Stimulated activated naive B cell treated with anti-CD40 and anti-IgM and Interleukin-4, amounts not matched to agents 10 μg/mL and 1 μg/mL and 100 μg/mL, for 72 hours (primary cell): ENCODE results near the gene SCNN1G.
A peak's percentile ranks its signal among the peaks of the same experiment; 100 is the strongest.
"Not testable (repeated sequence)": the region's sequence is repeated elsewhere in the genome, so short reads cannot be mapped to it uniquely, and the experiment has no call there.

Experiments used
- ATAC-seq, 2 donors: fragments of 150-1000 bp; cut with Tn5 transposase; replicated peaks; 2 replicates each; pipeline ENCODE4 v1.10.0; 2021; ENCODE audit warnings: moderate library complexity in 1 of 2
- DNase-seq: peaks from one replicate; pipeline ENCODE4 v3.0.0; 2021
- H3K27ac Mint-ChIP-seq: one replicate; pipeline ENCODE4 v1.8.0; 2022; ENCODE audit warnings: mild to moderate bottlenecking, mixed read lengths
- H3K27me3 Mint-ChIP-seq, 2 donors: one replicate each; pipeline ENCODE4 v1.8.0; 2022; ENCODE audit warnings: mixed read lengths in 2 of 2
- H3K36me3 Mint-ChIP-seq, 2 donors: one replicate each; pipeline ENCODE4 v1.8.0; 2022; ENCODE audit warnings: mixed read lengths in 2 of 2, mild to moderate bottlenecking in 1 of 2
- H3K4me1 Mint-ChIP-seq, 2 donors: one replicate each; pipeline ENCODE4 v1.8.0; 2022; ENCODE audit warnings: mixed read lengths in 2 of 2, mild to moderate bottlenecking in 1 of 2
- H3K4me3 Mint-ChIP-seq, 2 donors: one replicate each; pipeline ENCODE4 v1.8.0; 2022; ENCODE audit warnings: mild to moderate bottlenecking in 2 of 2, mixed read lengths in 2 of 2, moderate library complexity in 1 of 2
- H3K9me3 Mint-ChIP-seq, 2 donors: one replicate each; pipeline ENCODE4 v1.8.0; 2022; ENCODE audit warnings: mixed read lengths in 2 of 2, mild to moderate bottlenecking in 1 of 2

SCNN1G gene

GRCh38 chr16:23229714-23230113 is 47.2 kb downstream of the SCNN1G start:
- no peaks in the 10 kb centered on the region for H3K36me3 Mint-ChIP-seq
- peaks cover 11 to 13% of the 10 kb centered on the region in 2 donors for H3K27me3 Mint-ChIP-seq
- ATAC-seq (no peak), DNase-seq (no peak)
- H3K4me1 Mint-ChIP-seq: no peaks in the 10 kb centered on the region
- H3K27ac Mint-ChIP-seq: no peak overlapping the region
- no peak overlapping the region for H3K4me3 Mint-ChIP-seq
- peaks cover 8% of the 10 kb centered on the region in 2 donors for H3K9me3 Mint-ChIP-seq

DNA sequence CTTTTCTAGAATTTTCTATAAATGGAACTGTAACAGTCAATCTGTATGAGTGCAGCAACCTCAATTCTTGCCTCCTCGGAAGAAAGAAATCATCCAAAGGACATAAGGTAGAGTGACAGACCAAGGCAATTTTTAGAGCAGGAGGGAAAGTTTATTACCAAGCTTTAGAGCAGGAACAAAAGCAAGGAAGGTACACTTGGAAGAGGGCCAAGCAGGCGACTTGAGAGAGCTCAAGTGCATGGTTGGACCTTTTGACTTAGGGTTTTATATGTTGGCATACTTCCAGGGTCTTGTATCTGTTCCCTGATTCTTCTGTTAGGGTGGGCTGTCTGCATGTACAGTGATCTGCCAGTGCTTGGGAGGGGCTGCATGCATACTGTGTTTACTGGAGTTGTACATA is 50.3 kb downstream of the SCNN1G start:
- no peak overlapping the region for H3K4me3 Mint-ChIP-seq

GRCh38 chr16:23235176-23235575 is 52.6 kb downstream of the SCNN1G start:
- no peaks in the 10 kb centered on the region for H3K36me3 Mint-ChIP-seq
- DNase-seq (no peak), ATAC-seq (no peak)
- H3K27ac Mint-ChIP-seq: no peak overlapping the region
- no peak overlapping the region for H3K4me3 Mint-ChIP-seq
- no peaks in the 10 kb centered on the region for H3K4me1 Mint-ChIP-seq
- H3K9me3 Mint-ChIP-seq: no peaks in the 10 kb centered on the region
- H3K27me3 Mint-ChIP-seq: peaks cover 15 to 20% of the 10 kb centered on the region in 2 donors

More for the DNA sequence above, 50.3 kb downstream of the SCNN1G start:
- H3K27me3 Mint-ChIP-seq: peaks cover 15 to 17% of the 10 kb centered on the region in 2 donors
- DNase-seq (no peak), ATAC-seq (no peak)
- no peak overlapping the region for H3K27ac Mint-ChIP-seq
- no peaks in the 10 kb centered on the region for H3K36me3 Mint-ChIP-seq
- peaks cover 2 to 4% of the 10 kb centered on the region in 2 donors for H3K9me3 Mint-ChIP-seq
- no peaks in the 10 kb centered on the region for H3K4me1 Mint-ChIP-seq

- no peak for DNase-seq
- no peak for ATAC-seq
- H3K4me1 Mint-ChIP-seq: no peaks in the 10 kb centered on the region
- no peaks in the 10 kb centered on the region for H3K9me3 Mint-ChIP-seq
- H3K4me3 Mint-ChIP-seq: no peak overlapping the region
- H3K36me3 Mint-ChIP-seq: no peaks in the 10 kb centered on the region
- H3K27ac Mint-ChIP-seq: no peak overlapping the region
- H3K27me3 Mint-ChIP-seq: peaks cover 17 to 25% of the 10 kb centered on the region in 2 donors
Observed at GRCh38 chr16:23236983-23237382, 54.4 kb downstream of the SCNN1G start.

- Mint-ChIP-seq H3K36me3 (no peaks in the 10 kb centered on the region), H3K27me3 (peaks cover 22 to 25% of the 10 kb centered on the region in 2 donors), H3K4me1 (no peaks in the 10 kb centered on the region), H3K4me3 (no peak overlapping the region), H3K27ac (no peak overlapping the region), H3K9me3 (peaks cover 0 to 13% of the 10 kb centered on the region in 2 donors)
- DNase-seq (no peak), ATAC-seq (no peak)
Observed at GRCh38 chr16:23240994-23241393, 58.4 kb downstream of the SCNN1G start.

DNA sequence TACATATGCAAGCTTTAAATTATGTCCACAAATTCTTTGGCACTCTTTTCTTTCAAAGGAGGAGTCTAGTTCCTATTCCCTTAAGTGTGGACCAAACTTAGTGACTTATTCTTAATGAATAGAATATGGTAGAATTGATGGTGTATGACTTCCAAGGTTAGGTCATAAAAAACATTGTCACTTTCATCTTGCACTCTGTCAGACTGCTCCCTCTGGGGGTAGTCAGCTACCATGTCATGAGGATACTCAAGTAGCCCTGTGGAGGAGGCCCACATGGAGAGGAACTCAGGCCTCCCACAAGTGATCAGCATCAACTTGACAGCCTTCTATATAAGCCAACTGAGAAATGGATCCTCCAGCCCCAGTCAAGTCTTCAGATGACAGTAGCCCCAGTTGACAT is 61.6 kb downstream of the SCNN1G start:
- H3K9me3 Mint-ChIP-seq: peaks cover 0 to 13% of the 10 kb centered on the region in 2 donors
- ATAC-seq (no peak), DNase-seq (no peak)
- H3K4me1 Mint-ChIP-seq: no peaks in the 10 kb centered on the region
- H3K27ac Mint-ChIP-seq: no peak overlapping the region
- H3K4me3 Mint-ChIP-seq: no peak overlapping the region
- peaks cover 8 to 19% of the 10 kb centered on the region in 2 donors for H3K27me3 Mint-ChIP-seq
- H3K36me3 Mint-ChIP-seq: no peaks in the 10 kb centered on the region

GRCh38 chr16:23245268-23245667 is 62.7 kb downstream of the SCNN1G start:
- Mint-ChIP-seq H3K4me1 (no peaks in the 10 kb centered on the region), H3K9me3 (peaks cover 5 to 17% of the 10 kb centered on the region in 2 donors), H3K36me3 (no peaks in the 10 kb centered on the region), H3K4me3 (no peak overlapping the region), H3K27me3 (peaks cover 8 to 15% of the 10 kb centered on the region in 2 donors), H3K27ac (no peak overlapping the region)
- ATAC-seq (no peak), DNase-seq (no peak)

DNA sequence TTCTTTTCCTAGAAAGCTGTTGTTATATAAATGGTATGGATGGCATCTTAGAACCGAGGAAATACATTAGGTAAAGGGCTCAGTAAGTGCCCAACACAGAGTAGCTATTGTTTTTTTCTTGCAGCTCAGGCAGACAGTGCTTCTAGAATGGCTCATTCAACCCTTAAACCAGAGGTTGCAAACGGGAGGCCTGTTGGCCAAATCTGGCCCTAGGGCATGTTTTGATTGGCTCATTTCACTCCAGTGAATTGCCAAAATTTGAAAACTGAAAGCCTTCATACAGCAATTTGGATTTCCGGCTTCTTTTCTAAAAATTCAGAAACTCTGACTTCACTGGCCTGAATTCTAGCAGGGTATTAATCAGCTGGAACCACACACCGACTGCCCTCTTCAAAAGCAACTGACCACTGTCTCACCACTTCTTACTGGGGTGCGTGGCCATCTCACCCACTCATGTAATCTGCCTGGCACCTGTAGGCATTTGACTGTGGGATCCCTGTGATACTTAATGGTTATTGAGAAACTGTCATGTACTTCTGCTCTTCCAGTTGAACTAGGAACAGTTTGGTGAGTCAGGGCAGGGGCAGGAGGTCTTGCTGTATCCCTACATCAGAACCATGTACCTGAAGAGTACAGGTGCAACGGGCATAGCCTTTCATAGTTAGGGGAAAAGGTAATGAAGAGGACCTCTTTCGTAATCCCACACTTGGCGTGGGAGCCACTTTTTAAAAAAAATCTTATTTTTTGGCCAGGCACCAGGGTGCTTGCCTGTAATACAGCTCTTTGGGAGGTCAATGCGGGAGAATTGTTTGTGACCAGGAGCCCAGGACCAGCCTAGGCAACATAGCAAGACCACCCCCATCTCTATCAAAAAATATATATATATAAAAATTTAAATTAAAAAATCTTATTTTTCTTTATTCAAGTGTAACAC is 66.0 kb downstream of the SCNN1G start:
- Mint-ChIP-seq H3K4me1 (no peaks in the 10 kb centered on the region), H3K9me3 (peaks cover 10 to 21% of the 10 kb centered on the region in 2 donors)

DNA sequence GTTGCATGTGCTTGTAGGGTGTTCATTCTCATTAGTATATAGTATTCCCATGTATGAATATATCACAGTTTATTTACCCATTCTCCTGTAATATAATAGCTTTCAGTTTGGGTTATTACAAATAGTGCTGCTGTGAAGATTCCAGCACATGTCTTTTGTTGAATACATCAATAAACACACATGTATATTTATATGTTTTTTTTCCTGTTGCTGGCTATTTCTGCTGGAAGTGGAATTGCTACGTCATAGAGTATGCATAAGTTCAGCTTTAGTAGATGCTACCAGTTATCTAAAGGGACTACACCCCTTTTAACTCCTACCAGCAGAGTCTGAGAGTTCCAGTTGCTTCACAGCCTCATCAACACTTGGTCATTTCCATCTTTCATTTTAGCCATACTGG is 67.3 kb downstream of the SCNN1G start:
- H3K27me3 Mint-ChIP-seq: peaks cover 11 to 14% of the 10 kb centered on the region in 2 donors
- ATAC-seq: no peak

More for the DNA sequence above, 66.0 kb downstream of the SCNN1G start:
- Mint-ChIP-seq H3K27ac (no peak overlapping the region), H3K27me3 (peaks cover 11 to 14% of the 10 kb centered on the region in 2 donors), H3K4me3 (no peak overlapping the region), H3K36me3 (no peaks in the 10 kb centered on the region)
- no peak for DNase-seq
- no peak for ATAC-seq

GRCh38 chr16:23252310-23252709 is 69.8 kb downstream of the SCNN1G start:
- H3K27ac Mint-ChIP-seq: no peak overlapping the region
- peaks cover 10% of the 10 kb centered on the region in 2 donors for H3K9me3 Mint-ChIP-seq
- H3K27me3 Mint-ChIP-seq: peaks cover 11 to 22% of the 10 kb centered on the region in 2 donors
- DNase-seq: no peak
- H3K4me1 Mint-ChIP-seq: no peaks in the 10 kb centered on the region
- H3K4me3 Mint-ChIP-seq: no peak overlapping the region
- H3K36me3 Mint-ChIP-seq: no peaks in the 10 kb centered on the region
- peak in 1 of 2 donors; percentile 16 for ATAC-seq

More for the DNA sequence above, 67.3 kb downstream of the SCNN1G start:
- no peaks in the 10 kb centered on the region for H3K4me1 Mint-ChIP-seq
- no peak overlapping the region for H3K27ac Mint-ChIP-seq
- no peaks in the 10 kb centered on the region for H3K36me3 Mint-ChIP-seq
- no peak for DNase-seq
- peaks cover 10 to 14% of the 10 kb centered on the region in 2 donors for H3K9me3 Mint-ChIP-seq
- H3K4me3 Mint-ChIP-seq: no peak overlapping the region

GRCh38 chr16:23253650-23254049 is 71.1 kb downstream of the SCNN1G start:
- H3K4me3 Mint-ChIP-seq, ATAC-seq, H3K27ac Mint-ChIP-seq, H3K36me3 Mint-ChIP-seq, DNase-seq, H3K4me1 Mint-ChIP-seq: not testable (repeated sequence)
- peaks cover 12 to 32% of the 10 kb centered on the region in 2 donors for H3K27me3 Mint-ChIP-seq
- H3K9me3 Mint-ChIP-seq: peaks cover 10% of the 10 kb centered on the region in 2 donors

DNA sequence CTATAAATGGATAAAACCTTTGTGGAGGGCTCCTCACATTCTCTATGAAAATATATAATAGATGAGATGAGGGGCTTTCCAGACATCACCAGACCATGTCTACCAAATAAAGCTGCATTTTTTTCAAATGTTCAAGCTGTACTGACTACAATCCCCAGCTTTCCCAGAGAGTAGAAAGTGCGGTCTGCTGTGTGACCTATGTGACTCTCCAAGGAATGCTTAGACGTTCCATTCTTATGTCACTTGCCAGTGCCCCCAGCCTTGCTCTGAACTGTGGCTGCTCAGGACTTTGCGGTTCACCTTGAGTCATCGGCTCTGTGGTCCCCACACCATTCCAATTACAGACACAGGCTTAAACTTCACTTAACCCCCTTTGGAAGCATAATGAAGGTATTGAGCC is 71.8 kb downstream of the SCNN1G start:
- H3K4me1 Mint-ChIP-seq: no peaks in the 10 kb centered on the region
- no peak overlapping the region for H3K27ac Mint-ChIP-seq
- no peaks in the 10 kb centered on the region for H3K36me3 Mint-ChIP-seq
- DNase-seq (no peak), ATAC-seq (peak; percentile 22 to 33)
- no peak overlapping the region for H3K4me3 Mint-ChIP-seq
- peaks cover 10 to 32% of the 10 kb centered on the region in 2 donors for H3K27me3 Mint-ChIP-seq
- peaks cover 10% of the 10 kb centered on the region in 2 donors for H3K9me3 Mint-ChIP-seq

GRCh38 chr16:23255000-23255399 is 72.5 kb downstream of the SCNN1G start:
- no peaks in the 10 kb centered on the region for H3K4me1 Mint-ChIP-seq
- ATAC-seq (peak in 1 of 2 donors; percentile 23), DNase-seq (no peak)
- peaks cover 8 to 10% of the 10 kb centered on the region in 2 donors for H3K9me3 Mint-ChIP-seq
- no peaks in the 10 kb centered on the region for H3K36me3 Mint-ChIP-seq
- peaks cover 13 to 28% of the 10 kb centered on the region in 2 donors for H3K27me3 Mint-ChIP-seq
- H3K27ac Mint-ChIP-seq: no peak overlapping the region
- no peak overlapping the region for H3K4me3 Mint-ChIP-seq

DNA sequence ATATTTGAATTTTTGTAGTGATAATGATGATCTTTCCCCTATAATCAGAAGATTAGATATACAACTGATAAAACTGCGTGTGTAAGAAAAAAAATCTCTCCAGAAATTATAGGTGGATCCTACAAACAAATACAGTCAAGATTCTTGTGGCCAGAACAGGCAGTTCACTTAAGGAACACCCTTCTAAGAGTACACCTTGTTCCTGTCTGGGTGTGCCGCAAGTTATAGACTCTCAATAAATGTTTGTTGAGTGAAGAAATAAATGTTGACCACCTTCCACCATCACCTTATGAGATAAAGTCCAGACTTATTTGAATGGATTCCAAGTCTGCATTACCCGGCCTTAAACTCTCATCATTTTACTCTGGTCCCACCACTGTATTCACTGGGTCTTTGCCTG is 73.9 kb downstream of the SCNN1G start:
- Mint-ChIP-seq H3K9me3 (peaks cover 0 to 3% of the 10 kb centered on the region in 2 donors), H3K36me3 (no peaks in the 10 kb centered on the region), H3K4me3 (no peak overlapping the region), H3K27ac (no peak overlapping the region), H3K27me3 (peaks cover 13 to 28% of the 10 kb centered on the region in 2 donors), H3K4me1 (no peaks in the 10 kb centered on the region)
- ATAC-seq (no peak), DNase-seq (no peak)

DNA sequence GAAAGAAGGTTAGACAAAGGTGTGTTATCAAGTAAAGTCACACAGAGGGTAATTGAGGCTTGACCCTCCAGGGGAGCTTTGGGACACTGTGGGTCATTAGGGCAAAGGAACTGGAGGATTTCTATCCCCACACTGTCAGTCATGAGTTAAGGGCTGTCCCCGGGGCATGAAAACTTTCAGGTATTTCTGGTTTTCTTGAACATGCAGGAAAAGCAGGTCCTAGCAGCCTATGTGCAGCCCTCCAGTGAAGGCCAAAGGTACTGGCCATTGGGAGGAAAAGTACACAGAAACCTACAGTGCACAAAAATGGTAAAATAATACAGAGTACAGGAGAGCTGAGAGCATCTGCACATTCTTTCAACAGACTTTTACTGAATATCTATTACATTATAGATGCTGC is 75.1 kb downstream of the SCNN1G start:
- H3K9me3 Mint-ChIP-seq: peaks cover 0 to 3% of the 10 kb centered on the region in 2 donors
- H3K4me3 Mint-ChIP-seq: no peak overlapping the region
- no peak overlapping the region for H3K27ac Mint-ChIP-seq
- DNase-seq: no peak
- no peaks in the 10 kb centered on the region for H3K4me1 Mint-ChIP-seq
- no peaks in the 10 kb centered on the region for H3K36me3 Mint-ChIP-seq
- no peak for ATAC-seq
- peaks cover 8 to 21% of the 10 kb centered on the region in 2 donors for H3K27me3 Mint-ChIP-seq
